GM12864 (cell line): ENCODE data around the gene ADAMTS16.

ENCODE experiments used
- DNase-seq: peaks from one replicate; pipeline ENCODE4 v3.0.0-alpha.2; 2011; ENCODE audit warnings: low read depth
- H3K4me3 ChIP-seq: 2 replicates; pipeline ENCODE4 v1.5.1; 2011; ENCODE audit warnings: mild to moderate bottlenecking, low read depth, low read length, control low read depth
- CTCF ChIP-seq: IDR thresholded peaks from 2 replicates; pipeline ENCODE4 v1.5.1; 2011; ENCODE audit warnings: low read depth, mild to moderate bottlenecking, moderate library complexity, low read length, control low read depth, inconsistent platforms; ENCODE audit errors: missing control alignments

The ADAMTS16 gene

GRCh38 chr5:5183189-5183699 is 43.1 kb downstream of the ADAMTS16 start:
- DNase-seq: no peak
- no peak overlapping the region for H3K4me3 ChIP-seq
- no peak for TF ChIP-seq CTCF

GRCh38 chr5:5183933-5184332 is 43.8 kb downstream of the ADAMTS16 start:
- TF ChIP-seq CTCF: no peak
- no peak overlapping the region for H3K4me3 ChIP-seq
- no peak for DNase-seq

GRCh38 chr5:5188376-5189050 is 48.4 kb downstream of the ADAMTS16 start:
- no peak for TF ChIP-seq CTCF
- no peak overlapping the region for H3K4me3 ChIP-seq
- no peak for DNase-seq

- no peak for TF ChIP-seq CTCF
- DNase-seq: no peak
- H3K4me3 ChIP-seq: no peak overlapping the region
Observed at GRCh38 chr5:5189051-5189430, 48.9 kb downstream of the ADAMTS16 start.

GRCh38 chr5:5191906-5192305 is 51.8 kb downstream of the ADAMTS16 start:
- no peak overlapping the region for H3K4me3 ChIP-seq
- TF ChIP-seq CTCF: no peak
- no peak for DNase-seq

GRCh38 chr5:5192681-5193080 is 52.6 kb downstream of the ADAMTS16 start:
- no peak for DNase-seq
- no peak for TF ChIP-seq CTCF

More at GRCh38 chr5:5192681-5193080, 52.6 kb downstream of the ADAMTS16 start:
- no peak overlapping the region for H3K4me3 ChIP-seq
